ENCODE measurements around the gene PALLD.

Gene PALLD

GRCh38 chr4:168740691-168741090, 243.8 kb downstream of the PALLD start:
- no peak overlapping the region for H3K27ac ChIP-seq (ENCODE audit: low read length)
- no peaks in the 10 kb centered on the region for H3K9me3 ChIP-seq (ENCODE audit: insufficient read depth, low read length, severe bottlenecking)
- H3K4me1 ChIP-seq (ENCODE audit: insufficient read depth, low read length): no peaks in the 10 kb centered on the region
- H3K27me3 ChIP-seq (ENCODE audit: insufficient read depth, low read length, poor library complexity): no peaks in the 10 kb centered on the region
- ATAC-seq (ENCODE audit: insufficient read depth, low read depth) (no peak), DNase-seq (no peak)
- H4K20me1 ChIP-seq (ENCODE audit: insufficient read depth, low read length): no peaks in the 10 kb centered on the region
- no peak overlapping the region for H3K9ac ChIP-seq (ENCODE audit: low read depth, low read length)
- TF ChIP-seq EZH2 (IDR thresholded peaks at IDR 0.05; ENCODE audit: borderline replicate concordance, low read depth, low read length, severe bottlenecking): no peak
- TF ChIP-seq, protein P1, sequence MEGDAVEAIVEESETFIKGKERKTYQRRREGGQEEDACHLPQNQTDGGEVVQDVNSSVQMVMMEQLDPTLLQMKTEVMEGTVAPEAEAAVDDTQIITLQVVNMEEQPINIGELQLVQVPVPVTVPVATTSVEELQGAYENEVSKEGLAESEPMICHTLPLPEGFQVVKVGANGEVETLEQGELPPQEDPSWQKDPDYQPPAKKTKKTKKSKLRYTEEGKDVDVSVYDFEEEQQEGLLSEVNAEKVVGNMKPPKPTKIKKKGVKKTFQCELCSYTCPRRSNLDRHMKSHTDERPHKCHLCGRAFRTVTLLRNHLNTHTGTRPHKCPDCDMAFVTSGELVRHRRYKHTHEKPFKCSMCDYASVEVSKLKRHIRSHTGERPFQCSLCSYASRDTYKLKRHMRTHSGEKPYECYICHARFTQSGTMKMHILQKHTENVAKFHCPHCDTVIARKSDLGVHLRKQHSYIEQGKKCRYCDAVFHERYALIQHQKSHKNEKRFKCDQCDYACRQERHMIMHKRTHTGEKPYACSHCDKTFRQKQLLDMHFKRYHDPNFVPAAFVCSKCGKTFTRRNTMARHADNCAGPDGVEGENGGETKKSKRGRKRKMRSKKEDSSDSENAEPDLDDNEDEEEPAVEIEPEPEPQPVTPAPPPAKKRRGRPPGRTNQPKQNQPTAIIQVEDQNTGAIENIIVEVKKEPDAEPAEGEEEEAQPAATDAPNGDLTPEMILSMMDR (IDR thresholded peaks at IDR 0.05; ENCODE audit: borderline replicate concordance, extremely low read depth, low read length, poor library complexity, severe bottlenecking): no peak
- H2AFZ ChIP-seq (ENCODE audit: low read depth, low read length): no peak overlapping the region
- no peak overlapping the region for H3K4me3 ChIP-seq (ENCODE audit: low read depth in 1 of 2, low read length in 2 of 2)
- no peak overlapping the region for H3K4me2 ChIP-seq (ENCODE audit: insufficient read depth, low read length)
- H3K79me2 ChIP-seq (ENCODE audit: insufficient read depth, low read length): no peaks in the 10 kb centered on the region
- H3K36me3 ChIP-seq (ENCODE audit: insufficient read depth, low read length): no peaks in the 10 kb centered on the region

GRCh38 chr4:168741281-168742173, 244.7 kb downstream of the PALLD start:
- Histone ChIP-seq H3K79me2 (ENCODE audit: insufficient read depth, low read length) (no peaks in the 10 kb centered on the region), H3K4me3 (ENCODE audit: low read depth in 1 of 2, low read length in 2 of 2) (no peak overlapping the region), H3K9ac (ENCODE audit: low read depth, low read length) (no peak overlapping the region), H3K4me2 (ENCODE audit: insufficient read depth, low read length) (no peak overlapping the region), H3K4me1 (ENCODE audit: insufficient read depth, low read length) (no peaks in the 10 kb centered on the region), H3K27me3 (ENCODE audit: insufficient read depth, low read length, poor library complexity) (no peaks in the 10 kb centered on the region), H3K27ac (ENCODE audit: low read length) (no peak overlapping the region), H3K9me3 (ENCODE audit: insufficient read depth, low read length, severe bottlenecking) (no peaks in the 10 kb centered on the region), H3K36me3 (ENCODE audit: insufficient read depth, low read length) (no peaks in the 10 kb centered on the region), H2AFZ (ENCODE audit: low read depth, low read length) (no peak overlapping the region), H4K20me1 (ENCODE audit: insufficient read depth, low read length) (no peaks in the 10 kb centered on the region)
- DNase-seq: no peak
- ATAC-seq (ENCODE audit: insufficient read depth, low read depth): no peak
- no peak for TF ChIP-seq EZH2 (IDR thresholded peaks at IDR 0.05; ENCODE audit: borderline replicate concordance, low read depth, low read length, severe bottlenecking)
- TF ChIP-seq, protein P1 (IDR thresholded peaks at IDR 0.05; ENCODE audit: borderline replicate concordance, extremely low read depth, low read length, poor library complexity, severe bottlenecking): no peak

DNA sequence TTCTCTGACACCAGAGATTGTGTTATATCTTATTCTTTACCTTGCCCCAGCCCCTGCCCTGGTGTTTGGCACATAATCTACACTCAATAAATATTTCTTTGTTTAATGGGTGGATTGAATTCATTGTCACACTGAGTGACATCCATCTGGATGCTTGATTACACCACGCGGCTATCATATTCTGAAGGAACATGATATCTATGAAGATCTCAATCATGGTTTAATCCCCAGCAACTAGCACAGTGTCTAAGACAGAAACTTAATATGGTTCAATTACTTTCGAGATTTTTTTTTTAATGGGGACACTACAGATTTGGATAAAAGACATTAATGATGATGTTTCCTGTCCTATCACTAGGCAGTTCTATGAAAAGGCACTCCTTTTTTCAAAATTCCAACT, 246.3 kb downstream of the PALLD start:
- H3K4me1 ChIP-seq (ENCODE audit: insufficient read depth, low read length): no peaks in the 10 kb centered on the region
- no peak overlapping the region for H2AFZ ChIP-seq (ENCODE audit: low read depth, low read length)
- no peak for DNase-seq
- no peaks in the 10 kb centered on the region for H3K79me2 ChIP-seq (ENCODE audit: insufficient read depth, low read length)
- no peaks in the 10 kb centered on the region for H3K27me3 ChIP-seq (ENCODE audit: insufficient read depth, low read length, poor library complexity)
- ATAC-seq (ENCODE audit: insufficient read depth, low read depth): no peak
- H4K20me1 ChIP-seq (ENCODE audit: insufficient read depth, low read length): no peaks in the 10 kb centered on the region
- H3K4me3 ChIP-seq (ENCODE audit: low read depth in 1 of 2, low read length in 2 of 2): no peak overlapping the region
- H3K9ac ChIP-seq (ENCODE audit: low read depth, low read length): no peak overlapping the region
- H3K9me3 ChIP-seq (ENCODE audit: insufficient read depth, low read length, severe bottlenecking): no peaks in the 10 kb centered on the region
- no peaks in the 10 kb centered on the region for H3K36me3 ChIP-seq (ENCODE audit: insufficient read depth, low read length)
- TF ChIP-seq, protein P1 (IDR thresholded peaks at IDR 0.05; ENCODE audit: borderline replicate concordance, extremely low read depth, low read length, poor library complexity, severe bottlenecking): no peak
- no peak for TF ChIP-seq EZH2 (IDR thresholded peaks at IDR 0.05; ENCODE audit: borderline replicate concordance, low read depth, low read length, severe bottlenecking)
- no peak overlapping the region for H3K4me2 ChIP-seq (ENCODE audit: insufficient read depth, low read length)
- no peak overlapping the region for H3K27ac ChIP-seq (ENCODE audit: low read length)
